KBM-7 (cell line): ENCODE measurements around the gene PAPOLG.
"Not testable (repeated sequence)": the region's sequence is repeated elsewhere in the genome, so short reads cannot be mapped to it uniquely, and the experiment has no call there.

Experiments
- DNase-seq: peaks from one replicate; pipeline ENCODE4 v3.0.0-alpha.2; 2015
- in situ Hi-C: fragments of 300-500 bp; cut with MboI; formaldehyde crosslinking; loops from 2 replicates; pipeline ENCODE4 v1.14.3; 2020; ENCODE audit warnings: low sequenced_read_pairs, low pct_unique_long_range_greater_than_20kb, mixed read lengths

The PAPOLG gene

GRCh38 chr2:60764736-60765534, 8.9 kb downstream of the PAPOLG start:
- in situ Hi-C loops = no loop called here
- DNase-seq = no peak

DNA sequence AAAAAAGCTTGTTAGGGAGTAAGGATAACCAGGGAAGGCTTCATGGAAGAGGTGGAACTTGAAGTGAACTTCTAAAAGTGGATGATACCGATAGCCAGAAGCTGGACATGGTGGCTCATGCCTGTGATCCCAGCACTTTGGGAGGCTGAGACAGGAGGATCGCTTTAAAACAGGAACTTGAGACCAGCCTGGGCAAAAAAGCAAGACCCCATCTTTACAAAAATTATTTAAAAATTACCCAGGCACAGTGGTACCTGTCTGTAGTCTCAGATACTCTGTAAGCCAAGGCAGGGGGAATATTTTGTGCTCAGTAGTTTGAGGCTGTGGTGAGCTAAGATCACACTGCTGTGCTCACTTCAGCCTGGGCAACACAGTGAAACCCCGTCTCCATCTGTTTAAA, 10.2 kb downstream of the PAPOLG start:
- no peak for DNase-seq
- in situ Hi-C loops = no loop called here

DNA sequence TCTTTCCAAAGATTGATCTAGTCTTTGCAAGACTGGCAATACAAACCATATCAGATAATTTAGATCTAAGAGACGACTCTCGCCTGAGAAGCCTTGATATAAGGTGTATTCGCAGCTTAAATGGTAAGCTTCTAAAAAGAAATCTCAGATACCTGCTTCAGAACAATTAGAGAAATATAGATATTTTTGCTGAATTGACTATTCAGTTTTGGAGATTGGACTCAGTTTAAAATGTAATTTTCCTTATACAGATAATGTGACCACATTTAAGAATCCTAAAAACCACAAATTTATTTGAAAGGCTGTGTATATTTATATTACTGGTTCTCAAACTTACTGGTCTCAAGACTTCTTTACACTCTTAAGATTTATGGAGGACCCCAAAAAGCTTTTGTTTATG, 15.4 kb downstream of the PAPOLG start:
- DNase-seq = no peak
- in situ Hi-C loops = no loop called here

DNA sequence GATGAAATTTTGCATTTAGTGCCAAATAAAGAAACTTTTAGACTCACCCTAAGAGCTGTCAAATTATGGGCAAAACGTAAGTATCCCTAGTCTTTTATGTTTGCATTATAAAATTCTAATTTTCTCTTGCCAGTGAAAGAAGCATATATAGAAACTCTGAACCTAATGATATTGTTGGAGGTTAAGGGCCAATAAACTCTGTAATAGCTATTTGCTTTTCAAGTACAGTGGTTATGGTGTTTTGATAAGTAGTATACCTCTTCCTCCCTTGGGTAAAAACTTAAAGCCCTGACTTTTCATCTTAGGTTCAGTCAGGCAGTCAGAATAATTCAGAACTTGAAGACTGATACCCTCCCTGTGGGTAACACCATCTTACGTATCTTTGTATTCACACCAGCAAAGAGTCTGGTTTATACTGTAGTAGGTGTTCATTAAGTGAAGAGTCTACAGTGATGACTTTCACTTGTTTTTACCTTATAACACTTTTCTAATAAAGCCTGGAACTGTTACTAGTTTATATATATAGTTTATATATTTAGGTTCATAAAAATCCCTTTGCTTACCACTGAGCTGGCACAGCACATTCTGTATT, 19.1 kb downstream of the PAPOLG start:
- DNase-seq = no peak
- in situ Hi-C loops = no loop called here

DNA sequence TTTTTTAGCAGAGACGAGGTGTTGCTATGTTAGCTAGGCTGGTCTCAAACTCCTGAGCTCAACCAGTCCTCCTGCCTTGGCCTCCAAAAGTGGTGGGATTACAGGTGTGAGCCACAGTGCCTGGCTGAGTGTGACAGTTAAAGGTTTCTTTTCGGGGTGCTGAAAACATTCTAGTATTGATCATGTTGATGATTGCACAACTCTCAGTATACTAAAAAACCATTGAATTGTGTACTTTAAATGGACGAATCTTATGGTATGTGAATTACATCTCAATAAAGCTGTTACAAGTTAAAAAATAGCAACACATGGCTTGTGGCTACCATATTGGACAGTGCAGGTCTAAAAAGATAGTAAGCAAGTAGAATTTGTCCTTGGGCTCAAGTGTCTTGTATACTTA, 22.3 kb downstream of the PAPOLG start:
- in situ Hi-C loops = no loop called here
- DNase-seq = no peak

DNA sequence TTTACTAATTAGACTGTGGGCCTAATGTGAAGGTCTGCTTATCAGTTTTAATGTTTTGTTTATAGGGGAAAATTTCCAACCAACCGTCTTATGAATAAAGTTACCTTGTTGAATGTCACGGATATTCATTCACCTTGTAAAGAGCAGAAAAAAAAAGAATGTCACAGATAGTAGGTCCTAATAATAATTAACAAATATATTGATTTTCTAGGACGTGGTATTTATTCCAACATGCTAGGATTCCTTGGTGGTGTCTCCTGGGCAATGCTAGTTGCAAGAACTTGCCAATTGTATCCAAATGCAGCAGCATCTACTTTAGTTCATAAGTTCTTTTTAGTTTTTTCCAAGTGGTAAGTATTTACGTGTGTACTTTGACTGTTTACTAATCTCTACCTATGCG, 23.4 kb downstream of the PAPOLG start:
- in situ Hi-C loops = no loop called here
- DNase-seq = no peak

DNA sequence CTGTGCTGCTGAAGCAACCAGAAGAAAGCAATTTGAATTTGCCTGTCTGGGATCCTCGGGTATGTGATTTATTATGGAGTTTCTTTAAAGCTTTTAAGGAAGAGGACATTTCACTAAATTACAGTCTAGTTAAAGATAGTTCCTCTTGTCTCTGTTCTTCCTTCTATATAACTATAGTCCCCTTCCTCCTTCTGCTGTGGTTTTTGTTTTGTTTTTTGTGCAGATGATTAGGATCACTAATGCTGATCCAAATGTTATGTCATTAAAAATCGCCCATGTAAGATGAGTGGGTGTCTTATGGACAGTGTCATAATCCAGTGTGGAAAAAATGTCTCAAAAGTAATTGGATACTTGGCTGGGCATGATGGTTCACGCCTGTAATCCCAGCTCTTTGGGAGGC, 24.7 kb downstream of the PAPOLG start:
- DNase-seq = peak; percentile 24
- in situ Hi-C loops = no loop called here

GRCh38 chr2:60793169-60793568, 37.1 kb downstream of the PAPOLG start:
- no peak for DNase-seq
- in situ Hi-C loops = no loop called here

GRCh38 chr2:60794271-60794863, 38.3 kb downstream of the PAPOLG start:
- in situ Hi-C loops = no loop called here
- peak; percentile 51 for DNase-seq

DNA sequence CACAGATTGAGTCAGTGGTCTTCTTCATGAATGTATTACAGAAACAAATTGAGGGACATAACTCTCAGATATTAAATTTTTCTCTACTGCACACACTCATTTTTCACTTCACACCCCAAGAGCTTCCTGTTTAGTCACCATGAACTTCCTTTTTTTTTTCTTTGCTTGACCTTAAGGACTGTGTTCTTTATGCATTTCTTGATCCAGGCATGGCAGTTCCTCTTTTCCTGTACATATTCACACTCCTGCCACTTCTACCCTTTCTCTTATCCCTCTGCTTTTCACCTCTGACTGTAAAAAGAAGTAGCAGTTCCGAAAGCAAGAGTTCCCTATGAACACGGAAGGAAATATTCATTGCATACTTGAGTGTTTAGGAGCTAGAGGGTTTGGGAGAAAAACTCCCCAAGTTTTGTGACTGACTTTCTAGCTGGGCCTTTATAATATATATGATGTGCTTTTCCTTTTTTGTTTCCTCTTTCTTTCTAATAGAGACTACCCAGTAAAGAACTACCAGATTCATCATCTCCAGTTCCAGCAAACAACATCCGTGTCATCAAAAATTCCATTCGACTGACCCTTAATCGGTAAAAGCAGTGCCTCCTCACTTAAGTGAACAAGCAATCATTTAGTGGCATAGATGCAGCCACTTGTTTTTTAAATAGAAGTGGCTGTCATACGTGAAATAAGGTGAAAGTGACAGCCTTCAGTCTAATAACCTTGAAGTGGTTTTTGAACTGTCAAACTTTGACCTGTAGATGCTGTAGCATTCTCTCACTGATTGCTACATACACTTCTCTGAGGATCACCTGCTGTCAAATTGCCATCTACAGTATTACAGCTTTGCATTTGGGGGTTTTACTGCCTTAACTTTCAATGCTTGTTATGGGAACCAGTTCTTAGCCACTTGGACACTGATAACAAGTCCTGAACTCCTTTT, 40.8 kb downstream of the PAPOLG start:
- in situ Hi-C loops = no loop called here
- DNase-seq = peak; percentile 96

GRCh38 chr2:60804473-60804872, 48.4 kb downstream of the PAPOLG start:
- in situ Hi-C loops = loop anchor here (25.0 kb wide), 1 partner anchor 183 kb away; no protein-coding TSS in a partner anchor
- DNase-seq = no peak

DNA sequence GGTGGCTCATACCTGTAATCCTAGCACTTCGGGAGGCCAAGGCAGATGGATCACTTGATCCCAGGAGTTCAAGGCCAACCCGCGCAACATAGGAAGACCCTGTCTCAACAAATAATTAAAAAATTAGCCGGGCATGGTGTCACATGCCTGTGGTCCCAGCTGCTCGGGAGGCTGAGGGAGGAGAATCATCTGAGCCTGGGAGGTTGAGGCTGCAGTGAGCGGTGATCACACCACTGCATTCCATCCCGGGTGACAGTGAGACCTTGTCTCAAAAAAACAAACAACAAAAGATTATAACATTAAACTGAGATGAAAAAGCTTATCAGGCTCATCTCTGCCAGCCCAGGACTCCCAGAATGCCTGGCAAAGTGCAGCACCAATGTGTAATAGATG, 50.5 kb downstream of the PAPOLG start:
- DNase-seq = no peak
- in situ Hi-C loops = loop anchor here (25.0 kb wide), 1 partner anchor 181 kb away; no protein-coding TSS in a partner anchor

DNA sequence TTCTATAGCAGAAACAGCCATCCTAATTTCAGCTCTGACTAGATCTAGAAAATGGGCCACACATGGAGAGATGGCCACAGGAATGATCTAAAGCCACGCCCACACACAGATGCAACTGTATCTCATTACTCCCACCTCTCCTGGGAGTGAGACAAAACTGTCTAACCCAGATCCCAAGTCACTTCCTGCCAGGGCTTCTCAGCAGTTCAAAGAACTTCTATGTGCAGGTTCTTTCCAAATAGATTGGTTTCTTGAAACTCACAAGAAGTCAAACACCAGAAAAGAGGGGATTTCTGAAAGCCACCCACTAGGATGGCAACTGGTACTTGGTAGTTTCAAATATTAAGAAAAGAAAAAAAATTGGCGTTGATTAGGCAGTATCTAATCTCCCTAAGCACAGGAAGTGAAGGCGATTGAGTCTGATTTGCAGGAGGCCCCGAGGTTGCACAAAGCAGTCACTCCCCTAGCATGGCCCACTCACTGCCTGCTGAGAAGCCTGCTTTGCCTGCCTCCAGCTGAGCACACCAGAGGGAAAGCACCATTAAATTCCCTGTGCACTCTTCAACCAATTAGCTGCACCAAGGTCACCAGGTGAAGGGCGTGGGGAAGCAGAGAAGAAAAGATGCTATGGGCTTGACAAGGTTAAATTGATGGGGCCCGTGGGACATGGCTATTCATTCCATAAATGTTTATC, 51.1 kb downstream of the PAPOLG start:
- in situ Hi-C loops = loop anchor here (25.0 kb wide), 1 partner anchor 180 kb away; no protein-coding TSS in a partner anchor
- DNase-seq = peak; percentile 86

GRCh38 chr2:60808330-60808801, 52.3 kb downstream of the PAPOLG start:
- in situ Hi-C loops = loop anchor here (25.0 kb wide), 1 partner anchor 179 kb away; no protein-coding TSS in a partner anchor
- DNase-seq = no peak

DNA sequence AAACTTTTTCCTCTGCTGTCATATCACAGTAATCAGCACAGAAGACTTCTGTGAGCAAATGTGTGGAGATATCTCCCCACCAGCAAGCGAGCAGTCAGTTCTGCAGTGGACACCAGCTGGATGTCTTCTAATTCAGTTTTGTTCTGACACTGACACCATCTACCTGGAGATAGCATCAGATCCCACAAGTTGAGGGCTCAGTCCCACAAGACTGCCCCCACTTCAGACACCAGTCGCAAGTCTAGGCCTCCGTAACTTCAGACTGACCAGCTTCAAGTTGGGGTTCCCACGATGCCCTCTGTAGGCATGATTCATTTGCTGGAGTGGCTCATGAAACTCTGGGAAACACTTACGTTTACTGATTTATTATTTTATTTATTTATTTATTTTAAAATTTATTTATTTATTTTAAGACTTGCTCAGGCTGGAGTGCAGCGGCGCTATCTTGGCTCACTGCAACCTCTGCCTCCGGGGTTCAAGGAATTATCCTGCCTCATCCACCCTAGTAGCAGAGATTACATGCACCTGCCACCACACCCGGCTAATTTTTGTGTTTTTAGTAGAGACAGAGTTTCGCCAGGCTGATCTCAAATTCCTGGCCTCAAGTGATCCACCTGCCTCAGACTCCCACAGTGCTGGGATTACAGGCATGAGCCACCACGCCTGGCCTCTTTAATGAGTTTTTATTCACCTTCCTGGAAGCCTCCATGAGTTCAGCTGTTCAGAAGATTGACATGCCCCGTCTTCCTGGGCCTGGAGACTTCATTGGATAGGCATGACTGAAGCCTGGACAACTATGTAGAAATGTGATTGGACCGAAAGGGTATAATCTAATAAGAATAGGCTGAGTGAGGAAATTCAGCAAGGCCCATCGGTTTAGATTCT, 55.7 kb downstream of the PAPOLG start:
- in situ Hi-C loops = loop anchor here (25.0 kb wide), 1 partner anchor 176 kb away; no protein-coding TSS in a partner anchor
- DNase-seq = no peak

DNA sequence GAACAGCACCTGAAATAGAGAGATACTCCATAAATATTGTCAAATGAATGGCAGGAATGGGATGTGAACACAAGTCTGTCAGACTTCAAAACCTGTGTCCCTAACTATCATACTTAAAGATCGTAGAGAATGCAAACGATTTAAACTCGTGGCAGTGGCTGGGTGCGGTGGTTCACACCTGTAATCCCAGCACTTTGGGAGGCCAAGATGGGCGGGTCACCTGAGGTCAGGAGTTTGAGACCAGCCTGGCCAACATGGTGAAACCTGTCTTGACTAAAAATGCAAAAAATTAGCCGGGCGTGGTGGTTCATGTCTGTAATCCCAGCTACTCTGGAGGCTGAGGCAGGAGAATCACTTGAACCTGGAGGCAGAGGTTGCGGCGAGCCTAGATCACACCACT, 61.1 kb downstream of the PAPOLG start:
- in situ Hi-C loops = loop anchor here (25.0 kb wide), 1 partner anchor 170 kb away; no protein-coding TSS in a partner anchor
- DNase-seq = not testable (repeated sequence)

DNA sequence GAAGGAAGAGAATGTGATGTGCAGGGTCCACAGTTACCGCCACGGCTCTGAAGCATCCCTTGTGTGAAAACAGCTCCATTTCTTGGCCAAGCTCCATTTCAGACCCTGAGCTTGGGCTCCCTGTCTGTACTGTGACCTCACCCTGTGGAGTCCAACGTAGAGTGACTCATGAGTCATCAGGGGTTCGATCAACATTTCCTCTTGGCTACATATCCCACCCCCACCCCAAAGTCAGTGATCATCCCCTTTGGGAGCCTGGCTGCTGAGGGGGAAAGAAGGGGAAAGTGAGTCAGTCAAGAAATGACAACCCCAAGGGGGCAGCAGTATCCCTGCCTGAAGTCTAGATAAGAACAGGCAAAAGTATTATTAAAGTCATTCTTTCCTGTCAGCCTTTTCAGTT, 62.2 kb downstream of the PAPOLG start:
- in situ Hi-C loops = loop anchor here (25.0 kb wide), 1 partner anchor 169 kb away; no protein-coding TSS in a partner anchor
- no peak for DNase-seq
